ENCODE results near the gene FOXL1. TPM values are rescaled to one million over a fixed set of nuclear protein-coding genes. Genes with fewer than 3 reads are reported as not detected.

Gene FOXL1
- total and polyA plus RNA-seq, 9 of the 15 experiments (the other 6 are each of a cell fraction or from before 2014, with no cell fraction given): not detected

GRCh38 chr16:86575754-86576557, 2.4 kb upstream of the FOXL1 start (continued):
- TF ChIP-seq ATF1 (CRISPR knock-in tag; IDR thresholded peaks at IDR 0.05) (no peak), ATF1 (tag; IDR thresholded peaks at IDR 0.05) (peak; percentile 42; the same call in 1 of the 2 replicates), RCOR1 (IDR thresholded peaks at IDR 0.05; ENCODE audit: borderline replicate concordance in 1 of 2, low read depth in 2 of 2, low read length in 2 of 2) (peak in 1 of 2 experiments; percentile 46; a peak in 1 of 4 replicates), SRF (CRISPR knock-in tag; IDR thresholded peaks at IDR 0.05) (peak in 1 of 2 experiments; percentile 83; a peak in 2 of 4 replicates), PHB (CRISPR knock-in tag; IDR thresholded peaks at IDR 0.05) (no peak), SIX5 (IDR thresholded peaks at IDR 0.05; ENCODE audit: borderline replicate concordance in 1 of 2, insufficient read depth in 1 of 2, low read depth in 1 of 2, low read length in 2 of 2) (peak in 1 of 2 experiments; percentile 19; a peak in 1 of 4 replicates), DPF2 (IDR thresholded peaks at IDR 0.05) (peak; percentile 73), ZBTB40 (IDR thresholded peaks at IDR 0.05) (peak; percentile 45; the same call in 1 of the 2 replicates), ZBTB40 (CRISPR knock-in tag; IDR thresholded peaks at IDR 0.05) (no peak), PRDM10 (IDR thresholded peaks at IDR 0.05; ENCODE audit: partially characterized antibody) (peak; percentile 7), CTCFL (IDR thresholded peaks at IDR 0.05; ENCODE audit: borderline replicate concordance, insufficient read depth, low read depth, low read length, poor library complexity, severe bottlenecking) (peak; percentile 85)

Data from K562 (cell line).